Endothelial cell of umbilical vein (primary cell): ENCODE data around the gene NEURL1B. TPM values are rescaled to one million over a fixed set of nuclear protein-coding genes. Genes with fewer than 3 reads are reported as not detected.

ENCODE experiments used
- BruUV-seq: library from RNA; stranded (reverse); fragments of 400-500 nt; replicated peaks from 2 replicates; lab custom pipeline; 2021; lab: Mats Ljungman, UMichigan
- CTCF ChIA-PET: fragments of 300-600, 350-600 bp; sonication (Branson Sonifier 250); formaldehyde crosslinking; loops from one replicate; lab custom pipeline; 2021; ENCODE audit warnings: antibody characterized with exemption, inconsistent platforms; lab: Charles Lee
- POLR2A ChIA-PET: fragments of 300-600, 350-600 bp; sonication (Branson Sonifier 250); formaldehyde crosslinking; loops from one replicate; lab custom pipeline; 2021; ENCODE audit warnings: antibody characterized with exemption, inconsistent platforms; lab: Charles Lee
- DNase-seq: peaks from one replicate; pipeline ENCODE4 v3.0.0-alpha.2; 2011; ENCODE audit warnings: low read depth, low spot score
- FAIRE-seq: peaks from 2 replicates; lab custom pipeline; 2011; peaks lifted over from hg19 to GRCh38; lab: Jason Lieb, UNC
- H2AFZ ChIP-seq: 2 replicates; pipeline ENCODE4 v1.6.0; 2012; ENCODE audit warnings: low read depth, low read length, control low read depth, inconsistent platforms
- H3K27ac ChIP-seq: 2 replicates; pipeline ENCODE4 v1.5.1; 2011; ENCODE audit warnings: low read depth, mild to moderate bottlenecking, control low read depth, low read length, moderate library complexity; ENCODE audit not compliant: insufficient read depth
- H3K27me3 ChIP-seq, 2 experiments: 2 replicates each; pipeline versions ENCODE4 v1.6.0 to v1.6.1; 2011; ENCODE audit warnings: low read length in 2 of 2, mixed read lengths in 1 of 2; ENCODE audit not compliant: control insufficient read depth in 2 of 2, insufficient read depth in 2 of 2
- H3K36me3 ChIP-seq, 2 experiments: 2 replicates in 1 of 2; 3 replicates in 1 of 2; pipeline ENCODE4 v1.5.1; 2011; ENCODE audit warnings: low read length in 2 of 2, mild to moderate bottlenecking in 1 of 2, moderate library complexity in 1 of 2; ENCODE audit not compliant: control insufficient read depth in 2 of 2, insufficient read depth in 2 of 2; ENCODE audit errors: extremely low read depth in 1 of 2
- H3K4me1 ChIP-seq: 3 replicates; pipeline ENCODE4 v1.5.1; 2011; ENCODE audit warnings: mild to moderate bottlenecking, low read length; ENCODE audit not compliant: control insufficient read depth, insufficient read depth; ENCODE audit errors: extremely low read depth
- H3K4me2 ChIP-seq: 2 replicates; pipeline ENCODE4 v1.6.1; 2011; ENCODE audit warnings: low read length, control low read depth, mixed read lengths; ENCODE audit not compliant: insufficient read depth
- H3K4me3 ChIP-seq, 3 experiments: fragments of 200-600 bp in 1 of 3; sonication (generic), shearing (Covaris generic) in 1 of 3; replicated peaks in 1 of 3; 2 replicates each; pipeline ENCODE4 v1.5.1; 2011 to 2016; ENCODE audit warnings: control low read depth in 3 of 3, low read length in 3 of 3, mild to moderate bottlenecking in 2 of 3, inconsistent platforms in 1 of 3, low read depth in 1 of 3, moderate library complexity in 1 of 3; ENCODE audit not compliant: insufficient read depth in 1 of 3
- H3K79me2 ChIP-seq: 2 replicates; pipeline ENCODE4 v1.6.0; 2012; ENCODE audit warnings: low read length, inconsistent platforms; ENCODE audit not compliant: control insufficient read depth, insufficient read depth
- H3K9ac ChIP-seq: replicated peaks from 2 replicates; pipeline ENCODE3; 2011; ENCODE audit warnings: low read length, control low read depth; ENCODE audit not compliant: insufficient read depth; ENCODE audit errors: extremely low read depth
- H3K9me1 ChIP-seq: replicated peaks from 3 replicates; pipeline ENCODE4 v1.6.0; 2011; ENCODE audit warnings: mild to moderate bottlenecking, low read length; ENCODE audit not compliant: control insufficient read depth, insufficient read depth; ENCODE audit errors: extremely low read depth
- H3K9me3 ChIP-seq: replicated peaks from 2 replicates; pipeline ENCODE4 v1.5.1; 2012; ENCODE audit warnings: low read length, inconsistent platforms; ENCODE audit not compliant: control insufficient read depth, insufficient read depth
- H4K20me1 ChIP-seq: replicated peaks from 2 replicates; pipeline ENCODE3; 2011; ENCODE audit warnings: mild to moderate bottlenecking, low read length; ENCODE audit not compliant: control insufficient read depth, insufficient read depth; ENCODE audit errors: extremely low read depth
- EZH2 ChIP-seq: IDR thresholded peaks from 2 replicates; pipeline ENCODE4 v1.6.1; 2012; ENCODE audit warnings: borderline replicate concordance, low read depth, mild to moderate bottlenecking, moderate library complexity, low read length, inconsistent platforms; ENCODE audit not compliant: severe bottlenecking
- FOS ChIP-seq: IDR thresholded peaks from 2 replicates; pipeline ENCODE4 v1.6.1; 2011; ENCODE audit warnings: mild to moderate bottlenecking, low read length, moderate library complexity, borderline replicate concordance; ENCODE audit not compliant: insufficient read depth
- GATA2 ChIP-seq: IDR thresholded peaks from 2 replicates; pipeline ENCODE4 v1.7.0; 2011; ENCODE audit warnings: low read depth, mild to moderate bottlenecking, moderate library complexity, mixed read lengths, low read length; ENCODE audit not compliant: insufficient read length, insufficient read depth
- JUN ChIP-seq: IDR thresholded peaks from 2 replicates; pipeline ENCODE4 v1.6.1; 2011; ENCODE audit warnings: borderline replicate concordance, low read depth; ENCODE audit not compliant: insufficient read length, insufficient read depth
- MYC ChIP-seq: IDR thresholded peaks from one replicate; pipeline ENCODE4 v1.6.1; 2011; ENCODE audit warnings: mild to moderate bottlenecking, low read depth, low read length
- POLR2A ChIP-seq: IDR thresholded peaks from 2 replicates; pipeline ENCODE4 v1.6.1; 2012; ENCODE audit warnings: low read depth, mild to moderate bottlenecking, control low read depth, low read length
- POLR2AphosphoS5 ChIP-seq: IDR thresholded peaks from 2 replicates; pipeline ENCODE4 v1.6.1; 2012; ENCODE audit warnings: low read depth, mild to moderate bottlenecking, control low read depth, low read length, moderate library complexity; ENCODE audit not compliant: insufficient read depth
- dilution Hi-C: fragments of 300-500 bp; cut with MboI; formaldehyde crosslinking; loops from one replicate; pipeline ENCODE4 v1.15.0; 2019; ENCODE audit warnings: low sequenced_read_pairs; ENCODE audit not compliant: extremely low pct_ligation_motif_present
- intact Hi-C: fragments of 100-400 bp; cut with micrococcal nuclease; formaldehyde crosslinking; loops from one replicate; pipeline ENCODE4 v1.10.0; 2022
- polyA plus RNA-seq, 4 experiments: library from polyadenylated mRNA; depleted of rRNA in 3 of 4; stranded (reverse) in 3 of 4; unstranded in 1 of 4; fragments of >200 nt; gene quantifications; 2 replicates each; pipeline versions ENCODE4 v1.2.1 to v1.2.3, GENCODE V29; 2011 to 2012; ENCODE audit warnings: missing spikeins in 1 of 4
- total RNA-seq: library from RNA; stranded (reverse); gene quantifications from 2 replicates; pipeline ENCODE4 v1.2.3, GENCODE V29; 2021
- TF ChIP-seq, protein P1 (sequence below), 2 donors: IDR thresholded peaks; 1 replicate in 1 of 2; 2 replicates in 1 of 2; pipeline ENCODE4 v1.5.1; 2011; ENCODE audit warnings: low read length in 2 of 2, mild to moderate bottlenecking in 2 of 2, moderate library complexity in 2 of 2, control low read depth in 1 of 2, inconsistent platforms in 1 of 2, low read depth in 1 of 2; ENCODE audit not compliant: insufficient read depth in 1 of 2; ENCODE audit errors: extremely low read depth in 1 of 2
- TF ChIP-seq, protein P2 (sequence below): IDR thresholded peaks from 2 replicates; pipeline ENCODE4 v1.6.1; 2011; ENCODE audit not compliant: insufficient read depth, insufficient read length

The NEURL1B gene
- total and polyA plus RNA-seq, 2 donors (not counting 3 experiments of a cell fraction or from before 2014, with no cell fraction given) = 0.44 to 1.6 TPM

DNA sequence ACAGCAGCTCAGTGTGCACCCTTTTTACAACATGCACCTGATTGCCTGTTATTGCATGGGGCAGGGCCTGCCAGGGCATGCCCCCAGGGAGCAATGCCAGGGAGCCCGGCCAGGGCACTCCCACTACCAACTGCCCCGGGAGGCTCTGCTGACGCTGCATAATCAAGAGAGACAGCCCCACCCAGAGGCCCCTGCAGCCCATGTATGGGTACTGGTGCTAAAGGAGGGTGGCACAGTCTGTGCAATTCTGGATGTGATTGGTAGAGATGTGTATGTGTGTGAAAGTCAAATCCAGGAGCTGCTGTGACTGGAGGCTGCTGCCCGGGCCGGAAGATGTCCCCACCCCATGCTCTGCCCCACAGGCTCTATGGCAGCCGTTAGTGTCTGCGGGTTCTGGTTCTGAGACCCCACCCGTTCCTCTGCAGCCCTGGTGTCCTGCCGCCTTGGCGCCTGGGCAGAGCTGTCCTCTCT lies 3.9 kb upstream of the NEURL1B start:
- Histone ChIP-seq H3K79me2 (no peaks in the 10 kb centered on the region), H3K27ac (no peak overlapping the region), H3K4me2 (no peak overlapping the region), H3K9me1 (no peaks in the 10 kb centered on the region), H3K4me1 (peaks cover 7% of the 10 kb centered on the region), H3K27me3 (peaks cover 5 to 11% of the 10 kb centered on the region in 2 experiments), H3K9ac (no peak overlapping the region), H3K9me3 (no peaks in the 10 kb centered on the region), H2AFZ (no peak overlapping the region), H3K4me3 (no peak overlapping the region), H4K20me1 (no peaks in the 10 kb centered on the region), H3K36me3 (no peaks in the 10 kb centered on the region)
- intact Hi-C loops (no loop called here), dilution Hi-C loops (no loop called here)
- CTCF ChIA-PET = no interaction called here
- no peak for FAIRE-seq
- POLR2A ChIA-PET = interaction anchor here (0.6 kb wide), 1 partner anchor 1263 kb away, joined by 6 read pairs; no protein-coding TSS in a partner anchor
- TF ChIP-seq GATA2 (no peak), JUN (no peak), POLR2AphosphoS5 (no peak)
- TF ChIP-seq, protein P1, sequence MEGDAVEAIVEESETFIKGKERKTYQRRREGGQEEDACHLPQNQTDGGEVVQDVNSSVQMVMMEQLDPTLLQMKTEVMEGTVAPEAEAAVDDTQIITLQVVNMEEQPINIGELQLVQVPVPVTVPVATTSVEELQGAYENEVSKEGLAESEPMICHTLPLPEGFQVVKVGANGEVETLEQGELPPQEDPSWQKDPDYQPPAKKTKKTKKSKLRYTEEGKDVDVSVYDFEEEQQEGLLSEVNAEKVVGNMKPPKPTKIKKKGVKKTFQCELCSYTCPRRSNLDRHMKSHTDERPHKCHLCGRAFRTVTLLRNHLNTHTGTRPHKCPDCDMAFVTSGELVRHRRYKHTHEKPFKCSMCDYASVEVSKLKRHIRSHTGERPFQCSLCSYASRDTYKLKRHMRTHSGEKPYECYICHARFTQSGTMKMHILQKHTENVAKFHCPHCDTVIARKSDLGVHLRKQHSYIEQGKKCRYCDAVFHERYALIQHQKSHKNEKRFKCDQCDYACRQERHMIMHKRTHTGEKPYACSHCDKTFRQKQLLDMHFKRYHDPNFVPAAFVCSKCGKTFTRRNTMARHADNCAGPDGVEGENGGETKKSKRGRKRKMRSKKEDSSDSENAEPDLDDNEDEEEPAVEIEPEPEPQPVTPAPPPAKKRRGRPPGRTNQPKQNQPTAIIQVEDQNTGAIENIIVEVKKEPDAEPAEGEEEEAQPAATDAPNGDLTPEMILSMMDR (IDR thresholded peaks at IDR 0.05; ENCODE audit: extremely low read depth in 1 of 2, insufficient read depth in 1 of 2, low read depth in 1 of 2, low read length in 2 of 2) = no peak
- no TSS peak for BruUV-seq
- DNase-seq = no peak

DNA sequence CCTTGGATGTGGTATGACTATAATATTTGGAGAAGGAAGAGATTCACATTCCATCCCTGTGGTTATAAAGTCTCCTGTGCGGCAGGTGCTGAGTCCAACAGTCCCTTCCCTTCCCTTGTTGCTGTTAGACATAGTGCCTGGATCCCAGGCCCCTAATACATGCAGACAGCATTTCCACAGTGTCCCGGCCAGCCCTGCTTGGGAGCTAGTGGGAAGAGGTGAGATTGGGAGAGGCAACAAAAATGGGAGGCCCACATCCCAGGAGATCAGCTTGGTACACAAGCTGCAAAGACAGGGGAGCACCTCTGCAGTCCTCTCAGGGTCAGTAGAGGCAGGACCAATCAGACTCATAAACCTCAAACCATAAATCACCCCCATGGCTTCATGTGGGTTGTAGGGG lies 3.3 kb upstream of the NEURL1B start:
- no peak overlapping the region for H3K4me2 ChIP-seq
- no peak overlapping the region for H3K4me3 ChIP-seq
- H3K27ac ChIP-seq = no peak overlapping the region
- H3K9ac ChIP-seq = no peak overlapping the region
- dilution Hi-C loops = no loop called here
- intact Hi-C loops = no loop called here
- peaks cover 11 to 16% of the 10 kb centered on the region in 2 experiments for H3K27me3 ChIP-seq
- no TSS peak for BruUV-seq
- no peaks in the 10 kb centered on the region for H3K9me1 ChIP-seq
- no peaks in the 10 kb centered on the region for H4K20me1 ChIP-seq
- peaks cover 7% of the 10 kb centered on the region for H3K4me1 ChIP-seq
- H3K36me3 ChIP-seq = no peaks in the 10 kb centered on the region
- POLR2A ChIA-PET = interaction anchor here (0.6 kb wide), 1 partner anchor 1264 kb away, joined by 6 read pairs; no protein-coding TSS in a partner anchor
- TF ChIP-seq EZH2 (no peak), JUN (no peak), FOS (no peak), MYC (no peak), GATA2 (no peak), POLR2A (no peak)
- TF ChIP-seq, protein P1 (IDR thresholded peaks at IDR 0.05; ENCODE audit: extremely low read depth in 1 of 2, insufficient read depth in 1 of 2, low read depth in 1 of 2, low read length in 2 of 2) = no peak
- TF ChIP-seq, protein P2, sequence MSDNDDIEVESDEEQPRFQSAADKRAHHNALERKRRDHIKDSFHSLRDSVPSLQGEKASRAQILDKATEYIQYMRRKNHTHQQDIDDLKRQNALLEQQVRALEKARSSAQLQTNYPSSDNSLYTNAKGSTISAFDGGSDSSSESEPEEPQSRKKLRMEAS = no peak
- CTCF ChIA-PET = no interaction called here
- no peaks in the 10 kb centered on the region for H3K9me3 ChIP-seq
- H3K79me2 ChIP-seq = no peaks in the 10 kb centered on the region
- DNase-seq (no peak), FAIRE-seq (no peak)
- no peak overlapping the region for H2AFZ ChIP-seq
